Heart right ventricle (tissue), 16 donors: ENCODE results near the gene NTSR1. TPM values are rescaled to one million over a fixed set of nuclear protein-coding genes. Genes with fewer than 3 reads are reported as not detected.

Experiments used
- ATAC-seq, 8 donors: fragments of 200-7000 bp; cut with Tn5 transposase; one replicate each; pipeline ENCODE4 v1.9.1; 2020; ENCODE audit warnings: mild to moderate bottlenecking in 8 of 8, moderate library complexity in 8 of 8, moderate number of reproducible peaks in 1 of 8
- DNase-seq, 2 donors: peaks; one replicate each; pipeline ENCODE4 v3.0.0-alpha.2; 2020
- H3K27ac ChIP-seq, 10 donors: fragments of 200-600 bp; sonication (generic) in 2 of 10; one replicate each; pipeline versions ENCODE4 v1.5.0 to v1.8.0; 2020 to 2022; ENCODE audit warnings: mild to moderate bottlenecking in 3 of 10
- H3K27me3 ChIP-seq, 7 donors: fragments of 200-600 bp; one replicate each; pipeline ENCODE4 v1.8.0; 2021 to 2022; ENCODE audit warnings: mild to moderate bottlenecking in 2 of 7
- H3K36me3 ChIP-seq, 9 donors: fragments of 200-600 bp; sonication (generic) in 1 of 9; one replicate each; pipeline versions ENCODE4 v1.5.0 to v1.8.0; 2020 to 2022; ENCODE audit warnings: mild to moderate bottlenecking in 2 of 9
- H3K4me1 ChIP-seq, 9 donors: fragments of 200-600 bp; sonication (generic) in 1 of 9; one replicate each; pipeline versions ENCODE4 v1.5.0 to v1.8.0; 2020 to 2022; ENCODE audit warnings: mild to moderate bottlenecking in 4 of 9
- H3K4me3 ChIP-seq, 10 donors: fragments of 200-600 bp; sonication (generic) in 2 of 10; one replicate each; pipeline versions ENCODE4 v1.5.0 to v1.8.0; 2020 to 2022; ENCODE audit warnings: mild to moderate bottlenecking in 7 of 10, moderate library complexity in 2 of 10
- H3K9me3 ChIP-seq, 11 donors: fragments of 200-600 bp in 10 of 11; sonication (generic) in 2 of 11; one replicate each; pipeline versions ENCODE4 v1.5.0 to v1.8.0; 2013 to 2022; ENCODE audit warnings: mild to moderate bottlenecking in 2 of 11, control low read depth in 1 of 11, moderate library complexity in 1 of 11
- CTCF ChIP-seq, 9 donors: fragments of 200-600 bp; sonication (generic) in 2 of 9; IDR thresholded peaks; one replicate each; pipeline versions ENCODE4 v1.5.0 to v1.8.0; 2021 to 2022; ENCODE audit warnings: antibody characterized with exemption in 9 of 9, mild to moderate bottlenecking in 5 of 9, moderate library complexity in 1 of 9
- WGBS, 2 donors: extraction: QIAGEN DNeasy Blood & Tissue Kit; methylation state at CpG; one replicate each; pipeline ENCODE4 v1.1.7; 2013; ENCODE audit warnings: inconsistent platforms in 1 of 2; 5-methylcytosine and 5-hydroxymethylcytosine counted together
- intact Hi-C, 10 donors: fragments of 100-400 bp; cut with DNase I; formaldehyde crosslinking; loops; one replicate each; pipeline versions ENCODE4 v1.11.1 to v1.14.2; 2022
- polyA plus RNA-seq, 2 donors: library from polyadenylated mRNA; stranded (reverse); fragments of 200-250 nt; gene quantifications; one replicate each; pipeline ENCODE4 v1.2.3, GENCODE V29; 2013
- total RNA-seq, 10 donors: library from RNA; stranded (reverse); fragmentation: NEBNext Ultra II Directional in 3 of 10; extraction: Animal tissue kit (Norgen Biotek cat#: 25700) in 3 of 10; gene quantifications; one replicate each; pipeline versions ENCODE4 v1.2.1 to v1.2.4, GENCODE V29; 2021 to 2023
- donor health status: Arrhythmogenic right ventricular cardiomyopathy.
- donor health status: ischemic (EF 13 %, LVEDD 7.1; RV severe dilation, severe dysfunction).
- donor health status: healthy with polysubstance abuse.
- donor health status: DM: no; HTN: yes; CAD: no.
- donor health status: DM: no; HTN: no; CAD: no.
- donor health status: ischemic (EF 25% LVEDD 6.9; RV normal size, moderate dysfunction).
- donor health status: ischemic (EF 25% LVEDD 5.7; RV mildly dilated, moderate dysfunction).
- donor health status: healthy.
- donor health status: DM: yes; HTN: yes; CAD: no.
- donor health status: Ischemic cardiomyopathy.
- donor health status: ischemic (EF 35%, LVEDD 5.7; RV mildly dilated, moderate dysfunction).
- donor health status: nonischemic (EF 11% LVEDD 7.7; RV severe dilation, severe dysfunction).
- donor health status: DM: yes; HTN: yes; CAD: no.
- donor health status: PGD.
- donor health status: ischemic (EF 29% LVEDD 5.4; RV normal size, mild dysfunction).
- donor health status: nonischemic (EF 23%, LVEDD 6.1; RV moderate dilation, normal function).

NTSR1 gene
- total and polyA plus RNA-seq, 12 donors: 0.08 TPM; not detected in 10

GRCh38 chr20:62809530-62810428, 101.1 kb downstream of the NTSR1 start:
- peaks cover 0 to 9% (median 1%) of the 10 kb centered on the region in 7 donors for H3K27me3 ChIP-seq
- H3K9me3 ChIP-seq: no peaks in the 10 kb centered on the region
- TF ChIP-seq CTCF (IDR thresholded peaks at IDR 0.05): no peak
- DNase-seq (no peak), ATAC-seq (no peak)
- WGBS, 2 donors: 90 to 91% methylated on average over 24 of the region's 24 CpGs
- no peak overlapping the region for H3K4me3 ChIP-seq
- peaks cover 9 to 39% (median 31%) of the 10 kb centered on the region in 9 donors for H3K4me1 ChIP-seq
- H3K27ac ChIP-seq: no peak overlapping the region
- intact Hi-C loops: loop anchor here in 8 of 10 donors (2.0 to 10.0 kb wide), 4 partner anchors 141 to 307 kb away; no protein-coding TSS in a partner anchor
- H3K36me3 ChIP-seq: peaks cover 4 to 78% (median 47%) of the 10 kb centered on the region in 9 donors

GRCh38 chr20:62811320-62811719, 102.7 kb downstream of the NTSR1 start:
- Histone ChIP-seq H3K36me3 (peaks cover 4 to 78% (median 47%) of the 10 kb centered on the region in 9 donors), H3K27ac (no peak overlapping the region), H3K27me3 (peaks cover 9 to 24% (median 17%) of the 10 kb centered on the region in 7 donors), H3K4me1 (peaks cover 5 to 45% (median 35%) of the 10 kb centered on the region in 9 donors), H3K9me3 (no peaks in the 10 kb centered on the region), H3K4me3 (no peak overlapping the region)
- intact Hi-C loops: no loop called here
- DNase-seq: no peak
- ATAC-seq: no peak
- WGBS, 2 donors: 95% methylated on average over 21 of the region's 21 CpGs
- no peak for TF ChIP-seq CTCF (IDR thresholded peaks at IDR 0.05)

- Histone ChIP-seq H3K27ac (no peak overlapping the region), H3K36me3 (peaks cover 4 to 76% (median 47%) of the 10 kb centered on the region in 9 donors), H3K27me3 (peaks cover 11 to 28% (median 21%) of the 10 kb centered on the region in 7 donors), H3K4me1 (peaks cover 7 to 44% (median 35%) of the 10 kb centered on the region in 9 donors), H3K4me3 (no peak overlapping the region), H3K9me3 (no peaks in the 10 kb centered on the region)
- TF ChIP-seq CTCF (IDR thresholded peaks at IDR 0.05): no peak
- ATAC-seq (no peak), DNase-seq (no peak)
- 90 to 92% methylated on average over 10 of the region's 10 CpGs for WGBS, 2 donors
- intact Hi-C loops: no loop called here
Observed at GRCh38 chr20:62811720-62812119, 103.1 kb downstream of the NTSR1 start.

Other genes with a start within 250 kb of the NTSR1 start
- gene GATA5, start 232.8 kb upstream of the NTSR1 start, total RNA-seq: 1 to 10 TPM in 2 of 10 donors, under 1 TPM in 8; 0.11 to 5.1 (median 0.60) TPM
- gene GATA5, start 232.8 kb upstream of the NTSR1 start, polyA plus RNA-seq: 1 to 10 TPM in 1 of 2 donors, under 1 TPM in 1; 0.30 to 1.2 TPM
- 10 to 100 TPM in 3 of 10 donors, 1 to 10 TPM in 7; 1.5 to 34.3 (median 4.9) TPM for gene SLCO4A1, start 66.3 kb upstream of the NTSR1 start, total RNA-seq
- gene SLCO4A1, start 66.3 kb upstream of the NTSR1 start, polyA plus RNA-seq: 10 to 100 TPM; 21.7 to 52.7 TPM
- 1 to 10 TPM; 6.8 to 10.0 (median 8.1) TPM for gene MRGBP, start 87.6 kb downstream of the NTSR1 start, total RNA-seq
- 10 to 100 TPM in 1 of 2 donors, 1 to 10 TPM in 1; 6.5 to 10.8 TPM for gene MRGBP, start 87.6 kb downstream of the NTSR1 start, polyA plus RNA-seq
- 10 to 100 TPM; 13.0 to 37.5 (median 16.8) TPM for gene OGFR, start 96.0 kb downstream of the NTSR1 start, total RNA-seq
- gene OGFR, start 96.0 kb downstream of the NTSR1 start, polyA plus RNA-seq: 10 to 100 TPM; 17.7 to 34.5 TPM
- 1 to 10 TPM in 8 of 10 donors, under 1 TPM in 2; 0.45 to 3.6 (median 1.8) TPM for gene COL9A3, start 108.2 kb downstream of the NTSR1 start, total RNA-seq
- gene COL9A3, start 108.2 kb downstream of the NTSR1 start, polyA plus RNA-seq: 10 to 100 TPM in 1 of 2 donors, 1 to 10 TPM in 1; 4.5 to 15.2 TPM
- gene TCFL5, start 153.0 kb downstream of the NTSR1 start, total RNA-seq: 1 to 10 TPM; 3.5 to 8.3 (median 6.5) TPM
- 1 to 10 TPM; 2.5 to 3.4 TPM for gene TCFL5, start 153.0 kb downstream of the NTSR1 start, polyA plus RNA-seq
- gene DIDO1, start 217.7 kb downstream of the NTSR1 start, total RNA-seq: 10 to 100 TPM; 31.4 to 44.6 (median 37.6) TPM
- gene DIDO1, start 217.7 kb downstream of the NTSR1 start, polyA plus RNA-seq: 10 to 100 TPM; 16.0 to 21.9 TPM
- 10 to 100 TPM; 13.7 to 19.9 (median 16.7) TPM for gene GID8, start 229.3 kb downstream of the NTSR1 start, total RNA-seq
- gene GID8, start 229.3 kb downstream of the NTSR1 start, polyA plus RNA-seq: 10 to 100 TPM in 1 of 2 donors, 1 to 10 TPM in 1; 7.0 to 10.2 TPM
- 1 to 10 TPM in 4 of 10 donors, under 1 TPM in 6; 0.19 to 3.6 (median 0.62) TPM for gene SLC17A9, start 243.9 kb downstream of the NTSR1 start, total RNA-seq
- gene SLC17A9, start 243.9 kb downstream of the NTSR1 start, polyA plus RNA-seq: 1 to 10 TPM; 2.3 to 8.3 TPM